HCT116 (cell line): ENCODE measurements around the gene ZDHHC16. TPM values are rescaled to one million over a fixed set of nuclear protein-coding genes. Genes with fewer than 3 reads are reported as not detected.

Experiments used
- ATAC-seq: fragments of 200-7000 bp; cut with Tn5 transposase; 2 replicates; pipeline ENCODE4 v1.9.1; 2020; ENCODE audit warnings: mild to moderate bottlenecking, moderate library complexity
- BruUV-seq: library from RNA; stranded (reverse); fragments of 400-500 nt; replicated peaks from 2 replicates; lab custom pipeline; 2021; lab: Mats Ljungman, UMichigan
- CTCF ChIA-PET: fragments of 300-600 bp; sonication (Branson Sonifier 250); formaldehyde crosslinking; loops from one replicate; lab custom pipeline; 2021; ENCODE audit warnings: antibody characterized with exemption; lab: Charles Lee
- POLR2A ChIA-PET: fragments of 300-600, 350-600 bp; sonication (Branson Sonifier 250); formaldehyde crosslinking; loops from one replicate; lab custom pipeline; 2021; ENCODE audit warnings: antibody characterized with exemption; lab: Charles Lee
- RAD21 ChIA-PET, 2 experiments: fragments of 300-600 bp; sonication (Branson Sonifier 250); formaldehyde crosslinking; loops; one replicate each; lab custom pipeline; 2023; ENCODE audit warnings: low total read pairs in 2 of 2; ENCODE audit not compliant: uncharacterized antibody in 2 of 2, unreplicated experiment in 2 of 2, low non-redundant PET in 1 of 2; lab: Charles Lee
- DNase-seq: peaks from one replicate; pipeline ENCODE4 v3.0.0-alpha.2; 2010; ENCODE audit warnings: low read depth, low spot score
- H2AFZ ChIP-seq: fragments of 200-600 bp; shearing (Covaris generic), sonication (generic); 2 replicates; pipeline ENCODE4 v1.6.1; 2017; ENCODE audit warnings: low read depth, mixed run types, mixed read lengths, antibody characterized with exemption, low read length; ENCODE audit not compliant: poor library complexity, severe bottlenecking
- H3K27ac ChIP-seq: 2 replicates; pipeline ENCODE4 v1.5.1; 2012; ENCODE audit warnings: low read depth, low read length
- H3K27me3 ChIP-seq: fragments of 200-600 bp; sonication (generic); 2 replicates; pipeline ENCODE4 v1.6.1; 2016; ENCODE audit warnings: mixed run types, low read length, mixed read lengths; ENCODE audit not compliant: insufficient read depth
- H3K36me3 ChIP-seq, 2 experiments: fragments of 200-500 bp in 1 of 2; fragments of 200-600 bp in 1 of 2; sonication (Bioruptor generic) in 1 of 2; sonication (generic) in 1 of 2; 2 replicates each; pipeline versions ENCODE4 v1.5.1 to v1.6.1; 2014 to 2016; ENCODE audit warnings: low read length in 2 of 2, inconsistent platforms in 1 of 2, mixed read lengths in 1 of 2, mixed run types in 1 of 2; ENCODE audit not compliant: insufficient read depth in 2 of 2, control insufficient read depth in 1 of 2
- H3K4me1 ChIP-seq, 2 experiments: fragments of 200-600 bp in 1 of 2; sonication (generic) in 1 of 2; 2 replicates each; pipeline versions ENCODE4 v1.5.1 to v1.6.1; 2012 to 2017; ENCODE audit warnings: low read length in 2 of 2, inconsistent platforms in 1 of 2, mild to moderate bottlenecking in 1 of 2, mixed read lengths in 1 of 2, mixed run types in 1 of 2, moderate library complexity in 1 of 2; ENCODE audit not compliant: insufficient read depth in 2 of 2, control insufficient read depth in 1 of 2
- H3K4me2 ChIP-seq: fragments of 200-600 bp; sonication (generic); 2 replicates; pipeline ENCODE4 v1.6.1; 2017; ENCODE audit warnings: mixed run types, low read length, mixed read lengths
- H3K4me3 ChIP-seq, 2 experiments: fragments of 200-600 bp in 1 of 2; sonication (generic) in 1 of 2; replicated peaks in 1 of 2; 2 replicates each; pipeline ENCODE4 v1.5.1; 2011 to 2016; ENCODE audit warnings: low read length in 2 of 2, control low read depth in 1 of 2, low read depth in 1 of 2, mild to moderate bottlenecking in 1 of 2, mixed read lengths in 1 of 2, mixed run types in 1 of 2
- H3K79me2 ChIP-seq: fragments of 200-600 bp; sonication (generic); 2 replicates; pipeline ENCODE4 v1.6.1; 2017; ENCODE audit warnings: mild to moderate bottlenecking, mixed run types, low read length, moderate library complexity, mixed read lengths; ENCODE audit not compliant: insufficient read depth
- H3K9ac ChIP-seq: fragments of 200-600 bp; sonication (generic); 2 replicates; pipeline ENCODE4 v1.6.1; 2016; ENCODE audit warnings: low read length, mixed read lengths
- H3K9me2 ChIP-seq: fragments of 200-600 bp; sonication (generic), shearing (Covaris generic); 2 replicates; pipeline ENCODE4 v1.6.1; 2017; ENCODE audit warnings: mixed run types, mild to moderate bottlenecking, moderate library complexity; ENCODE audit not compliant: insufficient read depth
- H3K9me3 ChIP-seq, 2 experiments: fragments of 200-500 bp in 1 of 2; fragments of 200-600 bp in 1 of 2; sonication (Bioruptor generic) in 1 of 2; sonication (generic) in 1 of 2; 2 replicates each; pipeline ENCODE4 v1.6.1; 2014 to 2017; ENCODE audit warnings: low read length in 2 of 2, mixed read lengths in 2 of 2, inconsistent platforms in 1 of 2, low read depth in 1 of 2, mild to moderate bottlenecking in 1 of 2, mixed run types in 1 of 2, moderate library complexity in 1 of 2; ENCODE audit not compliant: control insufficient read depth in 1 of 2, insufficient read depth in 1 of 2
- H4K20me1 ChIP-seq: fragments of 200-600 bp; sonication (generic), shearing (Covaris generic); 2 replicates; pipeline ENCODE4 v1.6.1; 2017; ENCODE audit warnings: mixed run types, mild to moderate bottlenecking, moderate library complexity; ENCODE audit not compliant: insufficient read depth
- EGR1 ChIP-seq: IDR thresholded peaks from 2 replicates; pipeline ENCODE4 v1.6.1; 2012; ENCODE audit warnings: low read depth
- EZH2 ChIP-seq: fragments of 200-600 bp; sonication (generic); IDR thresholded peaks from 2 replicates; pipeline ENCODE4 v1.6.1; 2017; ENCODE audit warnings: antibody characterized with exemption, mixed run types
- FOSL1 ChIP-seq: IDR thresholded peaks from 2 replicates; pipeline ENCODE4 v1.6.1; 2012; ENCODE audit warnings: low read depth
- POLR2A ChIP-seq: IDR thresholded peaks from 2 replicates; pipeline ENCODE4 v1.7.0; 2011; ENCODE audit warnings: borderline replicate concordance; ENCODE audit not compliant: insufficient read depth, insufficient read length; ENCODE audit errors: extremely low read depth
- SP1 ChIP-seq: IDR thresholded peaks from 2 replicates; pipeline ENCODE4 v1.6.1; 2012; ENCODE audit warnings: low read depth
- ZNF274 ChIP-seq: fragments of 200-500 bp; sonication (Bioruptor generic); IDR thresholded peaks from 2 replicates; pipeline ENCODE4 v1.6.1; 2014; ENCODE audit warnings: mild to moderate bottlenecking, low read depth, low read length, inconsistent platforms
- intact Hi-C: fragments of 100-400 bp; cut with micrococcal nuclease; formaldehyde crosslinking; loops from 2 replicates; pipeline ENCODE4 v1.10.0; 2022
- total RNA-seq: library from RNA; stranded (reverse); gene quantifications from one replicate; pipeline ENCODE4 v1.2.1, GENCODE V29; 2021; ENCODE audit not compliant: unreplicated experiment
- TF ChIP-seq, protein P1 (sequence below): IDR thresholded peaks from 2 replicates; pipeline ENCODE4 v1.6.1; 2011; ENCODE audit warnings: mild to moderate bottlenecking, low read length, moderate library complexity; ENCODE audit not compliant: insufficient replicate concordance; ENCODE audit errors: extremely low read depth
- TF ChIP-seq, protein P2 (sequence below): IDR thresholded peaks from 2 replicates; pipeline ENCODE4 v1.6.1; 2012

The ZDHHC16 gene
- total RNA-seq, 1 experiment from 2014 or later, result 34.0 TPM

DNA sequence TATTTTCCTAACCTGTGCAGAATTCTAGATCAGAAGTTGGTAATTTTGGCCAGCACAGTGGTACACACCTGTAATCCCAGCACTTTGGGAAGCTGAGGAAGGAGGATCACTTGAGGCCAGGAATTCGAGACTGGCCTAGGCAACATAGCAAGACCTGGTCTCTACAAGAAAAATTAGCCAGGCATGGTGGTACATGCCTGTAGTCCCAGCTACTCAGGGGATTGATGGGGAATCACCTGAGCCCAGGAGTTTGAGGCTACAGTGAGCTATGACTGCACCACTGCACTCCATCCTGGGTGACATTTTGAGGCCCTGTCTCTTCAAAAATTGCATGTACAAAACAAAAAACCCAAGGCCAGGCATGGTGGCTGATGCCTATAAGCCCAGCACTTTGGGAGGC lies 11.4 kb upstream of the ZDHHC16 start:
- Histone ChIP-seq H2AFZ (no peak overlapping the region), H3K4me2 (no peak overlapping the region), H3K9me2 (no peaks in the 10 kb centered on the region), H3K79me2 (peaks cover 26% of the 10 kb centered on the region), H3K9ac (no peak overlapping the region), H3K4me3 (no peak overlapping the region), H3K9me3 (no peaks in the 10 kb centered on the region), H4K20me1 (peaks cover 10% of the 10 kb centered on the region; the same call in 1 of the 2 replicates)
- ChIA-PET RAD21 (no interaction called here), CTCF (no interaction called here), POLR2A (interaction anchor here (0.9 to 1.0 kb wide), 2 partner anchors 20 to 22 kb away, joined by 3 read pairs; no protein-coding TSS in a partner anchor)
- DNase-seq (no peak), ATAC-seq (peak; percentile 12; the same call in 1 of the 2 replicates)
- BruUV-seq, result no TSS peak
- intact Hi-C loops, result no loop called here
- TF ChIP-seq SP1, result no peak
- TF ChIP-seq ZNF274, result no peak
- TF ChIP-seq, protein P1, sequence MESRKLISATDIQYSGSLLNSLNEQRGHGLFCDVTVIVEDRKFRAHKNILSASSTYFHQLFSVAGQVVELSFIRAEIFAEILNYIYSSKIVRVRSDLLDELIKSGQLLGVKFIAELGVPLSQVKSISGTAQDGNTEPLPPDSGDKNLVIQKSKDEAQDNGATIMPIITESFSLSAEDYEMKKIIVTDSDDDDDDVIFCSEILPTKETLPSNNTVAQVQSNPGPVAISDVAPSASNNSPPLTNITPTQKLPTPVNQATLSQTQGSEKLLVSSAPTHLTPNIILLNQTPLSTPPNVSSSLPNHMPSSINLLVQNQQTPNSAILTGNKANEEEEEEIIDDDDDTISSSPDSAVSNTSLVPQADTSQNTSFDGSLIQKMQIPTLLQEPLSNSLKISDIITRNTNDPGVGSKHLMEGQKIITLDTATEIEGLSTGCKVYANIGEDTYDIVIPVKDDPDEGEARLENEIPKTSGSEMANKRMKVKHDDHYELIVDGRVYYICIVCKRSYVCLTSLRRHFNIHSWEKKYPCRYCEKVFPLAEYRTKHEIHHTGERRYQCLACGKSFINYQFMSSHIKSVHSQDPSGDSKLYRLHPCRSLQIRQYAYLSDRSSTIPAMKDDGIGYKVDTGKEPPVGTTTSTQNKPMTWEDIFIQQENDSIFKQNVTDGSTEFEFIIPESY, result no peak
- no peak for TF ChIP-seq FOSL1
- TF ChIP-seq, protein P2, sequence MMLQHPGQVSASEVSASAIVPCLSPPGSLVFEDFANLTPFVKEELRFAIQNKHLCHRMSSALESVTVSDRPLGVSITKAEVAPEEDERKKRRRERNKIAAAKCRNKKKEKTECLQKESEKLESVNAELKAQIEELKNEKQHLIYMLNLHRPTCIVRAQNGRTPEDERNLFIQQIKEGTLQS, result no peak
- TF ChIP-seq EZH2, result no peak
- no peak for TF ChIP-seq POLR2A
- TF ChIP-seq EGR1, result no peak
- TF ChIP-seq, all 23 proteins: peak for 0
- Histone ChIP-seq H3K4me1 (no peaks in the 10 kb centered on the region; a peak in 2 of 4 replicates), H3K27me3 (no peaks in the 10 kb centered on the region), H3K27ac (no peak overlapping the region), H3K36me3 (peaks cover 33 to 45% of the 10 kb centered on the region in 2 experiments)
